ENCODE measurements around the gene PTAFR. TPM values are rescaled to one million over a fixed set of nuclear protein-coding genes. Genes with fewer than 3 reads are reported as not detected.

Gene PTAFR
- total RNA-seq, 1 donor from 2014 or later, result 2.3 TPM

GRCh38 chr1:28108001-28108400 is 68.5 kb downstream of the PTAFR start:
- no peaks in the 10 kb centered on the region for H3K36me3 ChIP-seq (ENCODE audit: control insufficient read depth, insufficient read depth, low read length)
- H3K4me3 ChIP-seq (ENCODE audit: low read depth, low read length), result no peak overlapping the region
- no peaks in the 10 kb centered on the region for H3K27me3 ChIP-seq (ENCODE audit: control insufficient read depth, insufficient read depth, low read length)
- TF ChIP-seq CTCF (IDR thresholded peaks at IDR 0.05; ENCODE audit: insufficient read depth, low read length, poor library complexity, severe bottlenecking), result no peak
- no peak for DNase-seq (ENCODE audit: low read depth)

GRCh38 chr1:28104866-28105467 is 71.5 kb downstream of the PTAFR start:
- Histone ChIP-seq H3K27me3 (ENCODE audit: control insufficient read depth, insufficient read depth, low read length) (no peaks in the 10 kb centered on the region), H3K4me3 (ENCODE audit: low read depth, low read length) (no peak overlapping the region), H3K36me3 (ENCODE audit: control insufficient read depth, insufficient read depth, low read length) (no peaks in the 10 kb centered on the region)
- peak; percentile 47 for DNase-seq (ENCODE audit: low read depth)
- no peak for TF ChIP-seq CTCF (IDR thresholded peaks at IDR 0.05; ENCODE audit: insufficient read depth, low read length, poor library complexity, severe bottlenecking)

GRCh38 chr1:28102189-28102588 is 74.3 kb downstream of the PTAFR start:
- H3K4me3 ChIP-seq (ENCODE audit: low read depth, low read length), result no peak overlapping the region
- no peak for TF ChIP-seq CTCF (IDR thresholded peaks at IDR 0.05; ENCODE audit: insufficient read depth, low read length, poor library complexity, severe bottlenecking)
- no peaks in the 10 kb centered on the region for H3K27me3 ChIP-seq (ENCODE audit: control insufficient read depth, insufficient read depth, low read length)
- H3K36me3 ChIP-seq (ENCODE audit: control insufficient read depth, insufficient read depth, low read length), result no peaks in the 10 kb centered on the region
- no peak for DNase-seq (ENCODE audit: low read depth)

- no peaks in the 10 kb centered on the region for H3K36me3 ChIP-seq (ENCODE audit: control insufficient read depth, insufficient read depth, low read length)
- H3K4me3 ChIP-seq (ENCODE audit: low read depth, low read length), result no peak overlapping the region
- no peaks in the 10 kb centered on the region for H3K27me3 ChIP-seq (ENCODE audit: control insufficient read depth, insufficient read depth, low read length)
- no peak for TF ChIP-seq CTCF (IDR thresholded peaks at IDR 0.05; ENCODE audit: insufficient read depth, low read length, poor library complexity, severe bottlenecking)
- no peak for DNase-seq (ENCODE audit: low read depth)
These were observed 77.3 kb downstream of the PTAFR start for GRCh38 chr1:28099050-28099769.

Other genes starting within 250 kb of the PTAFR start
- 20.1 and 23.3 TPM in 2 replicates for gene SMPDL3B, start 241.7 kb downstream of the PTAFR start, total RNA-seq
- 11.7 and 12.7 TPM in 2 replicates for gene XKR8, start 216.7 kb downstream of the PTAFR start, total RNA-seq
- gene EYA3, start 88.1 kb downstream of the PTAFR start, total RNA-seq, result 15.1 and 17.5 TPM in 2 replicates
- 78.9 and 93.3 TPM in 2 replicates for gene DNAJC8, start 56.3 kb upstream of the PTAFR start, total RNA-seq
- 233 and 247 TPM in 2 replicates for gene ATP5IF1, start 59.4 kb upstream of the PTAFR start, total RNA-seq
- gene SESN2, start 82.8 kb upstream of the PTAFR start, total RNA-seq, result 121 and 147 TPM in 2 replicates
- gene MED18, start 152.3 kb upstream of the PTAFR start, total RNA-seq, result 19.4 and 27.1 TPM in 2 replicates
- 31.3 and 31.8 TPM in 2 replicates for gene PHACTR4, start 193.1 kb upstream of the PTAFR start, total RNA-seq